Gastroesophageal sphincter (tissue), 3 donors: ENCODE data around the gene DHX15.

Experiments
- CTCF ChIP-seq, 4 experiments: fragments of 200-600 bp in 2 of 4; fragments of 450-650 bp in 2 of 4; sonication (generic) in 1 of 4; IDR thresholded peaks; one replicate each; pipeline ENCODE4 v1.5.1; 2017 to 2019; ENCODE audit warnings: antibody characterized with exemption in 4 of 4, mild to moderate bottlenecking in 2 of 4, moderate library complexity in 2 of 4
- POLR2A ChIP-seq, 2 donors: fragments of 450-650 bp; IDR thresholded peaks; one replicate each; pipeline ENCODE4 v1.6.1; 2017; ENCODE audit warnings: antibody characterized with exemption in 2 of 2, mild to moderate bottlenecking in 2 of 2, moderate library complexity in 1 of 2

- TF ChIP-seq POLR2A (IDR thresholded peaks at IDR 0.05) = no peak
- TF ChIP-seq CTCF (IDR thresholded peaks at IDR 0.05) = no peak
Measured at GRCh38 chr4:24632011-24632410, 47.7 kb upstream of the DHX15 start.
